ENCODE results near the gene AIM2. TPM values are rescaled to one million over a fixed set of nuclear protein-coding genes. Genes with fewer than 3 reads are reported as not detected.

Gene AIM2, protein sequence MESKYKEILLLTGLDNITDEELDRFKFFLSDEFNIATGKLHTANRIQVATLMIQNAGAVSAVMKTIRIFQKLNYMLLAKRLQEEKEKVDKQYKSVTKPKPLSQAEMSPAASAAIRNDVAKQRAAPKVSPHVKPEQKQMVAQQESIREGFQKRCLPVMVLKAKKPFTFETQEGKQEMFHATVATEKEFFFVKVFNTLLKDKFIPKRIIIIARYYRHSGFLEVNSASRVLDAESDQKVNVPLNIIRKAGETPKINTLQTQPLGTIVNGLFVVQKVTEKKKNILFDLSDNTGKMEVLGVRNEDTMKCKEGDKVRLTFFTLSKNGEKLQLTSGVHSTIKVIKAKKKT
- total RNA-seq (2013), result 13.9 TPM
- polyA plus RNA-seq, result 1 to 10 TPM; 6.1 to 9.8 (median 9.0) TPM
- polyA minus RNA-seq, result 3.2 and 5.5 TPM in 2 replicates
- 0.80 to 15.0 (median 4.6) reads per million in 11 experiments for total RNA-seq

DNA sequence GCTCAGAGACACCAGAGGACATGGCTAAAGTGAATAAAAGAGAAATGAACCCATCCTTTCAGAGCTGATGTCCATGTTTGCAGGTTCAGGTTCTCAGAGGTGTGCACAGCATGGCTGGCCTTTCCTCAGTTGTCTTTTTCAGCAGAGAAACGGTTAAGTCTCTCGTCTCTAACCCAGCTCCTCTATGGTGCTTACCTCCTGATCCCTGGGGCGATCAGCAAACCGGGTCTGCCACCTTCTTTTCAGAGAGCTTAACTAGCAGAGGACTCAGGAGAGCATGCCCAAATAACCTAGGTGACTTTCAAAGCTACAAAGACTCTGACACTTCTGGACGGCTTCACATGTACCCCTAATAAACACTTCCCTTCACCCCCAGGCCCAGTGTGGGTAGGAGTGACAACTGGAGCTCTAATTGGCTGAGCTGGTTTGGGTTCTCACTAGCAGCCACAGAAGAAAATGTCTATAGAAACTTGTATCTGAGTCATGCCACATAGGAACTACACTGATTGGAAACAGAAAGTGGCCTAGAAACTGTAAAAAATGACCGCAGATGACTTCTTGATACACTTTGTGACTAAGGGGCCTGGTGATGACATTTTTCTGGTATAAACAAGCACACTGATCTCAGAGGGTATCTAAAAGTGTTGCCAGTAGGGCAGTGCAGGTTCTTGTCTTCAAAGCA lies at the start of gene AIM2:
Gene AIM2, minus strand, starts transcription at position 329 of the 682 bp plus-strand sequence. CDS start 3,267 bp downstream, outside the sequence.
- TF ChIP-seq, protein P1, sequence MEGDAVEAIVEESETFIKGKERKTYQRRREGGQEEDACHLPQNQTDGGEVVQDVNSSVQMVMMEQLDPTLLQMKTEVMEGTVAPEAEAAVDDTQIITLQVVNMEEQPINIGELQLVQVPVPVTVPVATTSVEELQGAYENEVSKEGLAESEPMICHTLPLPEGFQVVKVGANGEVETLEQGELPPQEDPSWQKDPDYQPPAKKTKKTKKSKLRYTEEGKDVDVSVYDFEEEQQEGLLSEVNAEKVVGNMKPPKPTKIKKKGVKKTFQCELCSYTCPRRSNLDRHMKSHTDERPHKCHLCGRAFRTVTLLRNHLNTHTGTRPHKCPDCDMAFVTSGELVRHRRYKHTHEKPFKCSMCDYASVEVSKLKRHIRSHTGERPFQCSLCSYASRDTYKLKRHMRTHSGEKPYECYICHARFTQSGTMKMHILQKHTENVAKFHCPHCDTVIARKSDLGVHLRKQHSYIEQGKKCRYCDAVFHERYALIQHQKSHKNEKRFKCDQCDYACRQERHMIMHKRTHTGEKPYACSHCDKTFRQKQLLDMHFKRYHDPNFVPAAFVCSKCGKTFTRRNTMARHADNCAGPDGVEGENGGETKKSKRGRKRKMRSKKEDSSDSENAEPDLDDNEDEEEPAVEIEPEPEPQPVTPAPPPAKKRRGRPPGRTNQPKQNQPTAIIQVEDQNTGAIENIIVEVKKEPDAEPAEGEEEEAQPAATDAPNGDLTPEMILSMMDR (IDR thresholded peaks at IDR 0.05), result no peak
- no peaks in the 10 kb centered on the region for H3K9me3 Mint-ChIP-seq
- Histone ChIP-seq H4K20me1 (ENCODE audit: insufficient read depth, low read length) (no peaks in the 10 kb centered on the region), H3K27me3 (ENCODE audit: control insufficient read depth in 2 of 2, insufficient read depth in 2 of 2, low read length in 2 of 2) (no peaks in the 10 kb centered on the region), H3K4me3 (replicated peaks in 1 of 3; ENCODE audit: low read depth in 2 of 3, low read length in 3 of 3) (peak within 1 kb of the TSS; percentile 8 to 73 (median 63)), H3K4me1 (ENCODE audit: control insufficient read depth in 1 of 2, insufficient read depth in 2 of 2, low read length in 2 of 2) (peaks cover 36 to 52% of the 10 kb centered on the region in 2 donors), H2AFZ (ENCODE audit: insufficient read depth, low read depth, low read length, poor library complexity, severe bottlenecking) (peak within 1 kb of the TSS; percentile 55), H3K79me2 (ENCODE audit: insufficient read depth, low read length) (peaks cover 11% of the 10 kb centered on the region), H3K4me2 (replicated peaks; ENCODE audit: extremely low read depth, low read length, poor library complexity, severe bottlenecking) (peak within 1 kb of the TSS; percentile 67), H3K9ac (ENCODE audit: insufficient read depth, low read length, poor library complexity, severe bottlenecking) (peak within 1 kb of the TSS; percentile 37), H3K36me3 (replicated peaks in 1 of 2; ENCODE audit: control insufficient read depth in 1 of 2, insufficient read depth in 2 of 2, low read length in 2 of 2) (peaks cover 0 to 11% of the 10 kb centered on the region in 2 donors), H3K27ac (ENCODE audit: low read depth in 1 of 2, low read length in 2 of 2) (peak within 1 kb of the TSS; percentile 96 to 97), H3K9me3 (replicated peaks in 1 of 2; ENCODE audit: control insufficient read depth in 1 of 2, insufficient read depth in 1 of 2, low read length in 2 of 2) (no peaks in the 10 kb centered on the region)
- peak; percentile 82 to 93 (median 92) for DNase-seq
- peak within 1 kb of the TSS; percentile 97 to 100 (median 99) for H3K27ac Mint-ChIP-seq
- H3K27me3 Mint-ChIP-seq (ENCODE audit: low read depth in 3 of 3), result no peaks in the 10 kb centered on the region
- H3K36me3 Mint-ChIP-seq, result peaks cover 7 to 11% of the 10 kb centered on the region in 2 donors
- peaks cover 66% of the 10 kb centered on the region for H3K4me1 Mint-ChIP-seq
- H3K4me3 Mint-ChIP-seq, result peak within 1 kb of the TSS; percentile 68 to 86
- WGBS (ENCODE audit: insufficient coverage), result 66% methylated on average over 5 of the region's 6 CpGs
- intact Hi-C loops (cut with micrococcal nuclease), result loop anchor here in 1 of 2 donors (2.0 to 10.0 kb wide), 2 partner anchors 14 to 272 kb away; no protein-coding TSS in a partner anchor

DNA sequence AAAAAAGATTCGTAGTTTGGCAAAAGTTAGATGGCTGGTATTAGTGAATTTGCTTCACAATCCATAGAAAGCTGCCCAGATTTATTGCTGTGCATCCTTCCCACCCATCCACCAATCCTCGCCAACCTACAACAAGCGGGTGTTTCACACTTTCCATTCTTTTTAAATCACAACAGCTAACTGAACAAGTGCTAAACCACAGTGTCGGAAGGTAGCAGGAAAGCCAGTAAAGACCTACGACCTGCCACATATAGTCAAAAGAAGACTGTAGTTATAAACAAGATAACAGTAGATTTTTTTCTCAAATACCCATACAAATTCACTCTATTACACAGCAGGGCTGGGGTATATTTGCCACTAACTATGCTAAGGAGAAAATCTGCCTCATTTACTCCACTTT lies 47.0 kb upstream of the AIM2 start:
- Histone ChIP-seq H3K4me1 (ENCODE audit: control insufficient read depth in 1 of 2, insufficient read depth in 2 of 2, low read length in 2 of 2) (no peaks in the 10 kb centered on the region), H3K4me2 (replicated peaks; ENCODE audit: extremely low read depth, low read length, poor library complexity, severe bottlenecking) (no peak overlapping the region), H3K4me3 (replicated peaks in 1 of 3; ENCODE audit: low read depth in 2 of 3, low read length in 3 of 3) (no peak overlapping the region), H3K27ac (ENCODE audit: low read depth in 1 of 2, low read length in 2 of 2) (no peak overlapping the region), H3K79me2 (ENCODE audit: insufficient read depth, low read length) (no peaks in the 10 kb centered on the region), H2AFZ (ENCODE audit: insufficient read depth, low read depth, low read length, poor library complexity, severe bottlenecking) (no peak overlapping the region), H3K36me3 (replicated peaks in 1 of 2; ENCODE audit: control insufficient read depth in 1 of 2, insufficient read depth in 2 of 2, low read length in 2 of 2) (no peaks in the 10 kb centered on the region), H3K9me3 (replicated peaks in 1 of 2; ENCODE audit: control insufficient read depth in 1 of 2, insufficient read depth in 1 of 2, low read length in 2 of 2) (no peaks in the 10 kb centered on the region), H3K27me3 (ENCODE audit: control insufficient read depth in 2 of 2, insufficient read depth in 2 of 2, low read length in 2 of 2) (no peaks in the 10 kb centered on the region), H3K9ac (ENCODE audit: insufficient read depth, low read length, poor library complexity, severe bottlenecking) (no peak overlapping the region), H4K20me1 (ENCODE audit: insufficient read depth, low read length) (no peaks in the 10 kb centered on the region)
- Mint-ChIP-seq H3K4me1 (peaks cover 4% of the 10 kb centered on the region), H3K27me3 (ENCODE audit: low read depth in 3 of 3) (peaks cover 0 to 4% (median 1%) of the 10 kb centered on the region in 3 donors), H3K4me3 (no peak overlapping the region), H3K9me3 (no peaks in the 10 kb centered on the region), H3K27ac (no peak overlapping the region), H3K36me3 (no peaks in the 10 kb centered on the region)
- 100% methylated on average over 2 of the region's 5 CpGs for WGBS (ENCODE audit: insufficient coverage)
- TF ChIP-seq, protein P1 (IDR thresholded peaks at IDR 0.05), result no peak
- intact Hi-C loops (cut with micrococcal nuclease), result no loop called here
- no peak for DNase-seq

Data from CD14-positive monocyte (primary cell).